Loucy (cell line): ENCODE measurements around the gene SERGEF.

Source experiments
- H2AFZ ChIP-seq: fragments of 200-600 bp; sonication (generic); 2 replicates; pipeline ENCODE4 v1.6.0; 2016; ENCODE audit warnings: antibody characterized with exemption, mild to moderate bottlenecking, low read length, moderate library complexity
- H3F3A ChIP-seq: fragments of 200-600 bp; 2 replicates; pipeline ENCODE4 v1.6.0; 2016; ENCODE audit warnings: antibody characterized with exemption, low read depth, mild to moderate bottlenecking
- H3K27me3 ChIP-seq: fragments of 200-600 bp; sonication (generic); 2 replicates; pipeline ENCODE4 v1.6.1; 2014; ENCODE audit warnings: low read length, mild to moderate bottlenecking; ENCODE audit not compliant: insufficient read depth, poor library complexity, severe bottlenecking
- H3K36me3 ChIP-seq: fragments of 200-600 bp; sonication (generic); 2 replicates; pipeline ENCODE4 v1.6.1; 2016; ENCODE audit warnings: low read length; ENCODE audit not compliant: insufficient read depth
- H3K4me1 ChIP-seq: fragments of 200-600 bp; sonication (generic); 2 replicates; pipeline ENCODE4 v1.5.1; 2014; ENCODE audit warnings: low read length, mild to moderate bottlenecking; ENCODE audit not compliant: insufficient read depth, poor library complexity, severe bottlenecking
- H3K4me2 ChIP-seq: fragments of 200-600 bp; sonication (generic); 2 replicates; pipeline ENCODE4 v1.6.0; 2014; ENCODE audit warnings: antibody characterized with exemption, low read length, low read depth, mild to moderate bottlenecking; ENCODE audit not compliant: poor library complexity, severe bottlenecking
- H3K4me3 ChIP-seq: fragments of 200-600 bp; sonication (generic); 2 replicates; pipeline ENCODE4 v1.5.1; 2014; ENCODE audit warnings: low read length, mild to moderate bottlenecking, mixed read lengths; ENCODE audit not compliant: poor library complexity, severe bottlenecking
- H3K79me2 ChIP-seq: fragments of 200-600 bp; sonication (generic); 2 replicates; pipeline ENCODE4 v1.6.1; 2014; ENCODE audit warnings: low read length; ENCODE audit not compliant: insufficient read depth
- H3K9ac ChIP-seq: fragments of 200-600 bp; sonication (generic); 2 replicates; pipeline ENCODE4 v1.6.0; 2014; ENCODE audit warnings: mild to moderate bottlenecking, low read depth, low read length, moderate library complexity; ENCODE audit not compliant: poor library complexity, severe bottlenecking
- H3K9me2 ChIP-seq: fragments of 200-600 bp; sonication (generic); replicated peaks from 2 replicates; pipeline ENCODE4 v1.6.1; 2016; ENCODE audit warnings: low read depth, low read length, mixed read lengths
- H3K9me3 ChIP-seq: fragments of 200-600 bp; sonication (generic); 2 replicates; pipeline ENCODE4 v1.6.1; 2014; ENCODE audit warnings: mild to moderate bottlenecking, antibody characterized with exemption, low read length, low read depth; ENCODE audit not compliant: insufficient read depth
- H4K20me1 ChIP-seq: fragments of 200-600 bp; sonication (generic); 2 replicates; pipeline ENCODE4 v1.6.0; 2014; ENCODE audit warnings: antibody characterized with exemption, low read length, mild to moderate bottlenecking; ENCODE audit not compliant: insufficient read depth, poor library complexity, severe bottlenecking
- CTCF ChIP-seq: fragments of 200-600 bp; sonication (generic); conservative IDR thresholded peaks from 2 replicates; pipeline ENCODE4 v1.5.1; 2014; ENCODE audit warnings: mild to moderate bottlenecking, antibody characterized with exemption, low read length
- EZH2phosphoT487 ChIP-seq: fragments of 200-600 bp; IDR thresholded peaks from 2 replicates; pipeline ENCODE4 v1.6.1; 2018; ENCODE audit warnings: antibody characterized with exemption, mild to moderate bottlenecking, moderate library complexity, borderline replicate concordance

The SERGEF gene

GRCh38 chr11:17827006-17827405 lies 185.8 kb downstream of the SERGEF start:
- H3K9me3 ChIP-seq: no peaks in the 10 kb centered on the region
- H3K4me3 ChIP-seq: no peak overlapping the region
- H3F3A ChIP-seq: no peaks in the 10 kb centered on the region
- no peaks in the 10 kb centered on the region for H3K9me2 ChIP-seq
- H3K27me3 ChIP-seq: no peaks in the 10 kb centered on the region
- H4K20me1 ChIP-seq: no peaks in the 10 kb centered on the region
- H3K36me3 ChIP-seq: no peaks in the 10 kb centered on the region
- no peaks in the 10 kb centered on the region for H3K4me1 ChIP-seq
- TF ChIP-seq EZH2phosphoT487: no peak
- peak; percentile 53 for TF ChIP-seq CTCF
- no peak overlapping the region for H3K9ac ChIP-seq
- H3K79me2 ChIP-seq: no peaks in the 10 kb centered on the region
- no peak overlapping the region for H2AFZ ChIP-seq
- no peak overlapping the region for H3K4me2 ChIP-seq

GRCh38 chr11:17822401-17822781 lies 190.5 kb downstream of the SERGEF start:
- no peak overlapping the region for H2AFZ ChIP-seq
- H3K9me2 ChIP-seq: no peaks in the 10 kb centered on the region
- TF ChIP-seq CTCF (no peak), EZH2phosphoT487 (no peak)
- no peaks in the 10 kb centered on the region for H3K9me3 ChIP-seq
- no peak overlapping the region for H3K9ac ChIP-seq
- no peaks in the 10 kb centered on the region for H4K20me1 ChIP-seq
- no peak overlapping the region for H3K4me3 ChIP-seq
- H3K36me3 ChIP-seq: no peaks in the 10 kb centered on the region
- H3K27me3 ChIP-seq: no peaks in the 10 kb centered on the region
- H3K4me1 ChIP-seq: no peaks in the 10 kb centered on the region
- no peak overlapping the region for H3K4me2 ChIP-seq
- no peaks in the 10 kb centered on the region for H3F3A ChIP-seq
- no peaks in the 10 kb centered on the region for H3K79me2 ChIP-seq

- TF ChIP-seq CTCF: no peak
- no peak for TF ChIP-seq EZH2phosphoT487
- H3K9ac ChIP-seq: no peak overlapping the region
- H3K27me3 ChIP-seq: no peaks in the 10 kb centered on the region
- no peaks in the 10 kb centered on the region for H3K36me3 ChIP-seq
- H3K4me2 ChIP-seq: no peak overlapping the region
- no peak overlapping the region for H3K4me3 ChIP-seq
- no peaks in the 10 kb centered on the region for H3K79me2 ChIP-seq
- H3K9me3 ChIP-seq: no peaks in the 10 kb centered on the region
- H3F3A ChIP-seq: no peaks in the 10 kb centered on the region
- no peaks in the 10 kb centered on the region for H3K9me2 ChIP-seq
- H3K4me1 ChIP-seq: no peaks in the 10 kb centered on the region
- no peak overlapping the region for H2AFZ ChIP-seq
- no peaks in the 10 kb centered on the region for H4K20me1 ChIP-seq
Observed at GRCh38 chr11:17821648-17822400, 191.0 kb downstream of the SERGEF start.
